H1 (cell line): ENCODE measurements around the gene PRPH2. TPM values are rescaled to one million over a fixed set of nuclear protein-coding genes. Genes with fewer than 3 reads are reported as not detected.

Source experiments
- CTCF ChIA-PET: fragments of 300-600 bp; sonication (Branson Sonifier 250); formaldehyde crosslinking; loops from one replicate; lab custom pipeline; 2021; ENCODE audit not compliant: partially characterized antibody; lab: Charles Lee
- POLR2A ChIA-PET: fragments of 300-600 bp; sonication (Branson Sonifier 250); formaldehyde crosslinking; loops from one replicate; lab custom pipeline; 2021; ENCODE audit warnings: inconsistent platforms; ENCODE audit not compliant: partially characterized antibody; lab: Charles Lee
- DNase-seq, 2 experiments: peaks; one replicate each; pipeline versions ENCODE4 v3.0.0 to v3.0.0-alpha.2; 2010 to 2022; ENCODE audit warnings: low spot score in 2 of 2, low read depth in 1 of 2, mixed read lengths in 1 of 2
- FAIRE-seq: peaks from 2 replicates; lab custom pipeline; 2011; peaks lifted over from hg19 to GRCh38; lab: Jason Lieb, UNC
- H2AFZ ChIP-seq: 2 replicates; pipeline ENCODE4 v1.8.1; 2012; ENCODE audit warnings: low read length, inconsistent platforms
- H2AK5ac ChIP-seq: 2 replicates; pipeline ENCODE4 v1.6.1; 2013; ENCODE audit warnings: low read depth, low read length
- H2BK120ac ChIP-seq: replicated peaks from 2 replicates; pipeline ENCODE3; 2013; ENCODE audit warnings: low read depth, low read length, inconsistent platforms
- H2BK12ac ChIP-seq: 2 replicates; pipeline ENCODE4 v1.6.1; 2013; ENCODE audit warnings: low read depth, low read length
- H2BK15ac ChIP-seq: 2 replicates; pipeline ENCODE4 v1.6.1; 2013; ENCODE audit warnings: low read length
- H2BK20ac ChIP-seq: 2 replicates; pipeline ENCODE4 v1.6.1; 2013; ENCODE audit warnings: low read length
- H2BK5ac ChIP-seq: 2 replicates; pipeline ENCODE4 v1.6.1; 2013; ENCODE audit warnings: low read depth, low read length
- H3K14ac ChIP-seq: 2 replicates; pipeline ENCODE4 v1.6.1; 2013; ENCODE audit warnings: inconsistent platforms; ENCODE audit not compliant: insufficient read length
- H3K18ac ChIP-seq: 2 replicates; pipeline ENCODE4 v1.6.1; 2013; ENCODE audit warnings: low read length; ENCODE audit errors: extremely low read depth
- H3K23ac ChIP-seq: 2 replicates; pipeline ENCODE4 v1.6.1; 2013; ENCODE audit warnings: inconsistent platforms; ENCODE audit not compliant: insufficient read length
- H3K23me2 ChIP-seq: 2 replicates; pipeline ENCODE4 v1.6.1; 2013; ENCODE audit warnings: low read depth, low read length
- H3K27ac ChIP-seq: 2 replicates; pipeline ENCODE4 v1.6.1; 2011; ENCODE audit warnings: low read depth, low read length, inconsistent platforms
- H3K27me3 ChIP-seq, 4 experiments: replicated peaks in 1 of 4; 1 replicate in 1 of 4; 2 replicates in 3 of 4; pipeline versions ENCODE4 v1.6.1 to v1.8.1; 2011 to 2013; ENCODE audit warnings: low read length in 3 of 4, mild to moderate bottlenecking in 3 of 4, inconsistent platforms in 2 of 4, mixed read lengths in 2 of 4, moderate library complexity in 1 of 4; ENCODE audit not compliant: control insufficient read depth in 3 of 4, insufficient read depth in 3 of 4; ENCODE audit errors: extremely low read depth in 1 of 4
- H3K36me3 ChIP-seq, 4 experiments: 2 replicates each; pipeline versions ENCODE4 v1.6.1 to v1.8.1; 2011 to 2013; ENCODE audit warnings: mild to moderate bottlenecking in 4 of 4, low read length in 3 of 4, moderate library complexity in 2 of 4, control low read depth in 1 of 4, inconsistent platforms in 1 of 4; ENCODE audit not compliant: insufficient read depth in 4 of 4, control insufficient read depth in 2 of 4
- H3K4ac ChIP-seq: replicated peaks from 2 replicates; pipeline ENCODE3; 2013; ENCODE audit warnings: low read length, low read depth, mixed read lengths, inconsistent platforms; ENCODE audit not compliant: insufficient read length
- H3K4me1 ChIP-seq, 4 experiments: replicated peaks in 1 of 4; 1 replicate in 1 of 4; 2 replicates in 3 of 4; pipeline versions ENCODE4 v1.6.1 to v1.8.1; 2011 to 2013; ENCODE audit warnings: low read length in 3 of 4, inconsistent platforms in 2 of 4, mixed read lengths in 1 of 4; ENCODE audit not compliant: insufficient read depth in 4 of 4, control insufficient read depth in 3 of 4
- H3K4me2 ChIP-seq, 2 experiments: 2 replicates each; pipeline versions ENCODE4 v1.6.1 to v1.8.1; 2011 to 2013; ENCODE audit warnings: low read depth in 2 of 2, low read length in 2 of 2, control low read depth in 1 of 2, inconsistent platforms in 1 of 2, mild to moderate bottlenecking in 1 of 2; ENCODE audit not compliant: insufficient read depth in 1 of 2
- H3K4me3 ChIP-seq, 4 experiments: fragments of 200-600, 300-600 bp in 1 of 4; sonication (generic), shearing (Covaris generic), sonication (Bioruptor Twin) in 1 of 4; 2 replicates each; pipeline versions ENCODE4 v1.5.1 to v1.8.1; 2011 to 2016; ENCODE audit warnings: low read length in 4 of 4, low read depth in 3 of 4, control low read depth in 2 of 4, inconsistent platforms in 2 of 4, mild to moderate bottlenecking in 2 of 4, mixed read lengths in 1 of 4, moderate library complexity in 1 of 4; ENCODE audit not compliant: insufficient read depth in 2 of 4; ENCODE audit errors: extremely low read depth in 1 of 4
- H3K56ac ChIP-seq: replicated peaks from 2 replicates; pipeline ENCODE3; 2013; ENCODE audit warnings: low read depth, mild to moderate bottlenecking, mixed read lengths, low read length, inconsistent platforms; ENCODE audit not compliant: insufficient read length
- H3K79me1 ChIP-seq: 2 replicates; pipeline ENCODE4 v1.6.1; 2013; ENCODE audit warnings: low read depth, low read length, control low read depth
- H3K79me2 ChIP-seq, 2 experiments: 2 replicates each; pipeline versions ENCODE4 v1.6.1 to v1.8.1; 2012 to 2013; ENCODE audit warnings: low read length in 2 of 2, mild to moderate bottlenecking in 2 of 2, inconsistent platforms in 1 of 2; ENCODE audit not compliant: insufficient read depth in 2 of 2, control insufficient read depth in 1 of 2
- H3K9ac ChIP-seq, 4 experiments: replicated peaks in 1 of 4; 1 replicate in 1 of 4; 2 replicates in 3 of 4; pipeline versions ENCODE4 v1.6.1 to v1.8.1; 2011 to 2013; ENCODE audit warnings: low read depth in 3 of 4, low read length in 3 of 4, control low read depth in 2 of 4, mild to moderate bottlenecking in 2 of 4, moderate library complexity in 2 of 4, inconsistent platforms in 1 of 4; ENCODE audit errors: extremely low read depth in 1 of 4
- H3K9me3 ChIP-seq, 2 experiments: 2 replicates each; pipeline versions ENCODE4 v1.6.1 to v1.8.1; 2012 to 2013; ENCODE audit warnings: mild to moderate bottlenecking in 2 of 2, moderate library complexity in 2 of 2, control low read depth in 1 of 2, inconsistent platforms in 1 of 2, low read depth in 1 of 2, low read length in 1 of 2, mixed read lengths in 1 of 2; ENCODE audit not compliant: insufficient read depth in 2 of 2
- H4K20me1 ChIP-seq, 2 experiments: replicated peaks in 1 of 2; 2 replicates each; pipeline versions ENCODE3 to v1.8.1; 2011 to 2013; ENCODE audit warnings: inconsistent platforms in 2 of 2, low read length in 2 of 2, mild to moderate bottlenecking in 1 of 2; ENCODE audit not compliant: insufficient read depth in 2 of 2, control insufficient read depth in 1 of 2
- H4K5ac ChIP-seq: 2 replicates; pipeline ENCODE4 v1.6.1; 2013; ENCODE audit warnings: low read length, low read depth, mixed read lengths, inconsistent platforms; ENCODE audit not compliant: insufficient read length
- H4K8ac ChIP-seq: 2 replicates; pipeline ENCODE4 v1.8.0; 2013; ENCODE audit warnings: mild to moderate bottlenecking, moderate library complexity, low read length, inconsistent platforms; ENCODE audit not compliant: insufficient read depth; ENCODE audit errors: extremely low read depth
- H4K91ac ChIP-seq: replicated peaks from 2 replicates; pipeline ENCODE3; 2013; ENCODE audit warnings: low read length, mixed read lengths, inconsistent platforms; ENCODE audit not compliant: insufficient read length
- BCL11A ChIP-seq, 2 experiments: IDR thresholded peaks; one replicate each; pipeline ENCODE4 v1.6.1; 2011; ENCODE audit warnings: low read depth in 2 of 2, low read length in 2 of 2, mild to moderate bottlenecking in 2 of 2
- CBX8 ChIP-seq: fragments of 300-800, 300-1000 bp; sonication (generic); IDR thresholded peaks from 2 replicates; pipeline ENCODE4 v1.7.1; 2016; ENCODE audit warnings: low read depth, low read length, borderline replicate concordance
- CHD1 ChIP-seq: IDR thresholded peaks from 2 replicates; pipeline ENCODE4 v1.6.1; 2012; ENCODE audit warnings: low read depth, low read length, improper control_type of control experiment
- E2F6 ChIP-seq: IDR thresholded peaks from 2 replicates; pipeline ENCODE4 v1.6.1; 2012; ENCODE audit warnings: inconsistent platforms
- FOSL1 ChIP-seq: IDR thresholded peaks from 2 replicates; pipeline ENCODE4 v1.6.1; 2011; ENCODE audit warnings: mild to moderate bottlenecking, low read depth, low read length, moderate library complexity; ENCODE audit not compliant: insufficient read depth
- HDAC6 ChIP-seq: IDR thresholded peaks from one replicate; pipeline ENCODE4 v1.7.1; 2012; ENCODE audit warnings: low read depth, mild to moderate bottlenecking, inconsistent platforms, low read length, moderate library complexity
- KDM4A ChIP-seq: IDR thresholded peaks from one replicate; pipeline ENCODE4 v1.7.1; 2012; ENCODE audit warnings: low read depth, mild to moderate bottlenecking, moderate library complexity, low read length, inconsistent platforms; ENCODE audit not compliant: severe bottlenecking
- MAFK ChIP-seq: IDR thresholded peaks from 2 replicates; pipeline ENCODE4 v1.6.1; 2012; ENCODE audit warnings: low read depth, mild to moderate bottlenecking, improper control_type of control experiment, low read length
- POU5F1 ChIP-seq: IDR thresholded peaks from 2 replicates; pipeline ENCODE4 v1.6.1; 2011; ENCODE audit warnings: low read depth, mild to moderate bottlenecking, low read length, moderate library complexity
- RAD21 ChIP-seq, 2 experiments: IDR thresholded peaks in 1 of 2; conservative IDR thresholded peaks in 1 of 2; 2 replicates each; pipeline ENCODE4 v1.6.1; 2011; ENCODE audit warnings: low read depth in 2 of 2, low read length in 2 of 2, improper control_type of control experiment in 1 of 2, inconsistent platforms in 1 of 2, mild to moderate bottlenecking in 1 of 2, moderate library complexity in 1 of 2
- SUZ12 ChIP-seq: fragments of 200-600 bp; sonication (generic); IDR thresholded peaks from 2 replicates; pipeline ENCODE4 v1.6.1; 2012; ENCODE audit warnings: mild to moderate bottlenecking, inconsistent platforms, low read length, moderate library complexity, mixed read lengths
- TAF7 ChIP-seq: optimal IDR thresholded peaks from 2 replicates; pipeline ENCODE3; 2011; ENCODE audit warnings: low read depth, mild to moderate bottlenecking, inconsistent platforms, low read length, moderate library complexity, borderline replicate concordance
- YY1 ChIP-seq: IDR thresholded peaks from 2 replicates; pipeline ENCODE4 v1.6.1; 2011; ENCODE audit warnings: low read depth, mild to moderate bottlenecking, low read length
- ZNF274 ChIP-seq: IDR thresholded peaks from 2 replicates; pipeline ENCODE4 v1.7.0; 2012; ENCODE audit warnings: low read length, borderline replicate concordance; ENCODE audit errors: extremely low read depth
- WGBS, 2 experiments: shearing (Covaris generic) in 1 of 2; methylation state at CpG; one replicate each; pipeline versions ENCODE4 v1.1.6 to v1.1.7; 2013 to 2015; ENCODE audit warnings: low lambda C conversion rate in 2 of 2, mixed read lengths in 2 of 2, inconsistent platforms in 1 of 2, low coverage in 1 of 2, missing lambda C conversion rate in 1 of 2; ENCODE audit not compliant: insufficient replicate concordance in 2 of 2, insufficient coverage in 1 of 2, insufficient read length in 1 of 2; ENCODE audit errors: extremely low coverage in 1 of 2, missing lambda C conversion rate in 1 of 2; 5-methylcytosine and 5-hydroxymethylcytosine counted together
- polyA plus RNA-seq, 7 experiments: library from polyadenylated mRNA; depleted of rRNA in 3 of 7; stranded (reverse) in 5 of 7; unstranded in 2 of 7; fragments of >200 nt in 5 of 7; fragments of 200-250 nt in 2 of 7; gene quantifications; 1 replicate in 5 of 7; 2 replicates in 1 of 7; 4 replicates in 1 of 7; pipeline versions ENCODE4 v1.2.1 to v1.2.3, GENCODE V29; 2011 to 2013; ENCODE audit warnings: missing spikeins in 2 of 7, mixed read lengths in 2 of 7
- total RNA-seq: library from RNA; stranded (reverse); fragmentation: NEBNext Ultra II Directional; extraction: Animal tissue kit (Norgen Biotek cat#: 25700); gene quantifications from 2 replicates; pipeline ENCODE4 v1.2.1, GENCODE V29; 2021

PRPH2 gene
- total and polyA plus RNA-seq, 2 of the 8 experiments (the other 6 are each of a cell fraction or from before 2014, with no cell fraction given), result 0.23 to 0.65 TPM

DNA sequence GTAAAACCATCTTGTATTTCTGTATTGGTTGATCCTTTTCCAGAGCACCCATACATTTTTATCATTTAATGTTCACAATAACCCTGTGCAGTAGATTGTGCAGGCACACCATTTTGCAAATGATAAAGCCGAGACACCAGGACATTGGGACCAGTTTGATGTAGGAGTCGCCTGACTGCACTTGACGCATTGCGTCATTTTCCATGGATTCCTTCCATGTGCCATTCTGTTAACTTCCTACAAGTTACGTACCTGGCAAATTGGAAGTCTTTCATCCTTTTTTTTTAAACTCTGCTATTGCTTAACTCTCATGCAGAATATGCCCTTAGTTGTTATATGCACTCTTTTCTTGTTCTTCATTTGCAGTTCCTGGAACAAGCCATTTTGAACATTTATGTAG is 43.0 kb downstream of the PRPH2 start:
- ChIA-PET POLR2A (interaction anchor here (0.6 to 1.2 kb wide), 2 partner anchors 17 to 69 kb away, joined by 3 read pairs; no protein-coding TSS in a partner anchor), CTCF (interaction anchor here (0.7 kb wide), 1 partner anchor 47 kb away, joined by 4 read pairs; no protein-coding TSS in a partner anchor)
- H3K9me3 ChIP-seq, result no peaks in the 10 kb centered on the region
- no peak overlapping the region for H3K56ac ChIP-seq
- WGBS, 2 experiments, result 84% methylated on average over 5 of the region's 5 CpGs; no CpG with 5 or more reads in 1 of the 2 experiments
- no peak overlapping the region for H3K4me3 ChIP-seq
- no peak overlapping the region for H3K18ac ChIP-seq
- H2BK12ac ChIP-seq, result no peak overlapping the region
- no peaks in the 10 kb centered on the region for H3K79me1 ChIP-seq
- no peak overlapping the region for H3K9ac ChIP-seq
- no peak overlapping the region for H2AFZ ChIP-seq
- H3K27me3 ChIP-seq, result no peaks in the 10 kb centered on the region
- H2BK5ac ChIP-seq, result no peak overlapping the region
- H2BK120ac ChIP-seq, result no peak overlapping the region
- H2AK5ac ChIP-seq, result no peak overlapping the region
- no peak overlapping the region for H2BK20ac ChIP-seq
- no peak overlapping the region for H3K14ac ChIP-seq
- no peak overlapping the region for H3K4ac ChIP-seq
- DNase-seq, result no peak
- no peak overlapping the region for H2BK15ac ChIP-seq
- no peaks in the 10 kb centered on the region for H3K79me2 ChIP-seq
- no peak overlapping the region for H4K8ac ChIP-seq
- H3K36me3 ChIP-seq, result peaks cover 4 to 57% (median 23%) of the 10 kb centered on the region in 4 experiments; a peak in 7 of 8 replicates
- H3K27ac ChIP-seq, result no peak overlapping the region
- no peak for FAIRE-seq
- no peak overlapping the region for H3K4me2 ChIP-seq
- no peak overlapping the region for H4K5ac ChIP-seq
- no peaks in the 10 kb centered on the region for H3K23me2 ChIP-seq
- H3K4me1 ChIP-seq, result no peaks in the 10 kb centered on the region
- H4K20me1 ChIP-seq, result no peaks in the 10 kb centered on the region
- H4K91ac ChIP-seq, result no peak overlapping the region
- H3K23ac ChIP-seq, result no peak overlapping the region
- TF ChIP-seq HDAC6, result no peak
- TF ChIP-seq CHD1, result no peak
- no peak for TF ChIP-seq BCL11A (IDR thresholded peaks at IDR 0.05; ENCODE audit: low read depth in 2 of 2, low read length in 2 of 2)
- no peak for TF ChIP-seq YY1
- TF ChIP-seq KDM4A, result no peak
- no peak for TF ChIP-seq FOSL1
- TF ChIP-seq POU5F1, result no peak
- TF ChIP-seq ZNF274, result no peak
- TF ChIP-seq MAFK, result no peak
- TF ChIP-seq CBX8, result no peak
- TF ChIP-seq TAF7, result no peak
- TF ChIP-seq SUZ12, result no peak
- TF ChIP-seq RAD21 (IDR thresholded peaks at IDR 0.05 in 1 of 2, conservative IDR thresholded peaks at IDR 0.05 in 1 of 2; ENCODE audit: low read depth in 2 of 2, low read length in 2 of 2), result no peak
- no peak for TF ChIP-seq E2F6
